AG04449 (cell line): Measurements from ENCODE around the gene TMOD4.

ENCODE experiments used
- CTCF ChIA-PET: fragments of 350-600 bp; formaldehyde crosslinking; extraction: SDS; loops from one replicate; lab custom pipeline; 2021; ENCODE audit warnings: antibody characterized with exemption; lab: Yijun Ruan, JAX
- POLR2A ChIA-PET: fragments of 400-600, 350-600 bp; formaldehyde crosslinking; extraction: SDS; loops from one replicate; lab custom pipeline; 2020; ENCODE audit warnings: antibody characterized with exemption, inconsistent platforms; lab: Yijun Ruan, JAX
- DNase-seq: peaks from one replicate; pipeline ENCODE4 v3.0.0-alpha.2; 2010; ENCODE audit warnings: low read depth, low spot score
- H3K4me3 ChIP-seq: 2 replicates; pipeline ENCODE4 v1.5.1; 2011; ENCODE audit warnings: low read depth, mild to moderate bottlenecking, control low read depth, low read length
- CTCF ChIP-seq: IDR thresholded peaks from one replicate; pipeline ENCODE4 v1.5.1; 2011; ENCODE audit warnings: mild to moderate bottlenecking, moderate library complexity, low read length, control low read depth, inconsistent platforms; ENCODE audit not compliant: insufficient read depth; ENCODE audit errors: missing control alignments

The TMOD4 gene

GRCh38 chr1:151176514-151177045, 799 bp upstream of the TMOD4 start:
- TF ChIP-seq CTCF = no peak
- CTCF ChIA-PET = interaction anchor here (1.1 to 5.0 kb wide), 7 partner anchors 7 to 75 kb away, joined by 3 to 30 read pairs (median 7); partner anchors contain the start of genes LYSMD1, SCNM1 and VPS72
- H3K4me3 ChIP-seq = no peak overlapping the region
- no peak for DNase-seq
- POLR2A ChIA-PET = interaction anchor here (1.2 kb wide), 1 partner anchor 11 kb away, joined by 3 read pairs; the partner anchor contains the start of gene LYSMD1

- ChIA-PET CTCF (interaction anchor here (0.6 to 5.0 kb wide), 9 partner anchors 9 to 150 kb away, joined by 3 to 30 read pairs (median 6); partner anchors contain the start of genes LYSMD1, SCNM1 and VPS72), POLR2A (interaction anchor here (0.6 to 1.2 kb wide), 2 partner anchors 10 to 76 kb away, joined by 3 read pairs; partner anchors contain the start of gene LYSMD1)
- no peak overlapping the region for H3K4me3 ChIP-seq
- no peak for DNase-seq
- no peak for TF ChIP-seq CTCF
These were observed 590 bp downstream of the TMOD4 start for GRCh38 chr1:151175041-151175741.

GRCh38 chr1:151171190-151171589, 4.6 kb downstream of the TMOD4 start:
- H3K4me3 ChIP-seq = no peak overlapping the region
- ChIA-PET POLR2A (interaction anchor here (1.6 kb wide), 1 partner anchor 18 kb away, joined by 6 read pairs; the partner anchor contains the start of gene VPS72), CTCF (interaction anchor here (1.4 to 1.6 kb wide), 2 partner anchors 12 to 16 kb away, joined by 5 to 6 read pairs; no protein-coding TSS in a partner anchor)
- no peak for TF ChIP-seq CTCF
- no peak for DNase-seq

- peak overlapping the region; percentile 99 for H3K4me3 ChIP-seq
- ChIA-PET POLR2A (no interaction called here), CTCF (interaction anchor here (1.0 to 19.8 kb wide), 5 partner anchors 9 to 143 kb away, joined by 3 to 412 read pairs (median 29); partner anchors contain the start of genes TMOD4 and TNFAIP8L2)
- DNase-seq = no peak
- TF ChIP-seq CTCF = no peak
These were observed 8.7 kb downstream of the TMOD4 start for GRCh38 chr1:151167116-151167515.

GRCh38 chr1:151166505-151166956, 9.2 kb downstream of the TMOD4 start:
- H3K4me3 ChIP-seq = peak overlapping the region; percentile 99
- no peak for DNase-seq
- ChIA-PET POLR2A (interaction anchor here (1.2 kb wide), 1 partner anchor 115 kb away, joined by 3 read pairs; no protein-coding TSS in a partner anchor), CTCF (interaction anchor here (0.9 to 19.8 kb wide), 6 partner anchors 10 to 142 kb away, joined by 3 to 412 read pairs (median 16); partner anchors contain the start of genes TMOD4 and TNFAIP8L2)
- no peak for TF ChIP-seq CTCF
